Mononuclear cell (primary cell): ENCODE data around the gene TNFRSF1B. TPM values are rescaled to one million over a fixed set of nuclear protein-coding genes. Genes with fewer than 3 reads are reported as not detected.

Source experiments
- H3K27me3 ChIP-seq: 2 replicates; pipeline ENCODE4 v1.6.0; 2011; ENCODE audit warnings: low read length, control low read depth; ENCODE audit not compliant: insufficient read depth
- H3K4me1 ChIP-seq: 2 replicates; pipeline ENCODE4 v1.5.1; 2011; ENCODE audit warnings: mild to moderate bottlenecking, low read length, control low read depth; ENCODE audit not compliant: insufficient read depth
- H3K4me3 ChIP-seq: 2 replicates; pipeline ENCODE4 v1.5.1; 2011; ENCODE audit warnings: mild to moderate bottlenecking, low read length, moderate library complexity
- H3K9me3 ChIP-seq: 2 replicates; pipeline ENCODE4 v1.5.1; 2011; ENCODE audit warnings: low read depth, mild to moderate bottlenecking, control low read depth, low read length
- total RNA-seq: library from RNA; depleted of rRNA; stranded (reverse); fragments of >200 nt; gene quantifications from one replicate; pipeline ENCODE4 v1.2.3, GENCODE V29; 2012

TNFRSF1B gene
- 210 TPM for total RNA-seq

DNA sequence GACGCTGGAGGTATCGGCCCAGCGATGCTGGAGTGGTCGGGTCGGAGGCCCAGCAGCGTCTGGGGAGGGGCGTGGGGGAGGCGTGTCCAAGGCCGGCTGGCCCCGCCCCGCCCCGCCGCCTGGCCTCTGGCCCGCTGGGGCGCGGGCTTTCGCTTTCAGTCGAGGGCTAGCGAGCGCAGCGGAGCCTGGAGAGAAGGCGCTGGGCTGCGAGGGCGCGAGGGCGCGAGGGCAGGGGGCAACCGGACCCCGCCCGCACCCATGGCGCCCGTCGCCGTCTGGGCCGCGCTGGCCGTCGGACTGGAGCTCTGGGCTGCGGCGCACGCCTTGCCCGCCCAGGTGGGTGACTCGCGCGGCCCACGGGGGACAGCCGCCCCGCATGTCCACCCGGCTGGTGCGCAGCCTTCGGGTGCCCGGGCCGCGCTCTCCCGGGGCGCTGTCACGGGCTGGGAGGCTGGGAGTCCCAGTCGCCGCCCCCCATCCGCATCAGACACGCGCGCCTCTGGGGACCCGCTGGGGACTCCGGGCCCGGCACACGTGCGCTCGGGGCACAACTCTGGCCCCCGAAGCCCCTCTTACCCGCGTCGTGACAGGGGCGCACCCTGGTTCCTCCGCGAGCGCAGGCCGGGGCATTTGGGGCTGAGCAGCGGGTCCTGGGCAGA, at the start of gene TNFRSF1B:
Gene TNFRSF1B (plus strand): TSS at position 158 of the 659 bp plus-strand sequence. CDS start 101 bp downstream, at position 259.
- no peaks in the 10 kb centered on the region for H3K9me3 ChIP-seq
- peaks cover 91% of the 10 kb centered on the region for H3K4me1 ChIP-seq
- H3K4me3 ChIP-seq, result peak within 1 kb of the TSS; percentile 90
- H3K27me3 ChIP-seq, result no peaks in the 10 kb centered on the region

DNA sequence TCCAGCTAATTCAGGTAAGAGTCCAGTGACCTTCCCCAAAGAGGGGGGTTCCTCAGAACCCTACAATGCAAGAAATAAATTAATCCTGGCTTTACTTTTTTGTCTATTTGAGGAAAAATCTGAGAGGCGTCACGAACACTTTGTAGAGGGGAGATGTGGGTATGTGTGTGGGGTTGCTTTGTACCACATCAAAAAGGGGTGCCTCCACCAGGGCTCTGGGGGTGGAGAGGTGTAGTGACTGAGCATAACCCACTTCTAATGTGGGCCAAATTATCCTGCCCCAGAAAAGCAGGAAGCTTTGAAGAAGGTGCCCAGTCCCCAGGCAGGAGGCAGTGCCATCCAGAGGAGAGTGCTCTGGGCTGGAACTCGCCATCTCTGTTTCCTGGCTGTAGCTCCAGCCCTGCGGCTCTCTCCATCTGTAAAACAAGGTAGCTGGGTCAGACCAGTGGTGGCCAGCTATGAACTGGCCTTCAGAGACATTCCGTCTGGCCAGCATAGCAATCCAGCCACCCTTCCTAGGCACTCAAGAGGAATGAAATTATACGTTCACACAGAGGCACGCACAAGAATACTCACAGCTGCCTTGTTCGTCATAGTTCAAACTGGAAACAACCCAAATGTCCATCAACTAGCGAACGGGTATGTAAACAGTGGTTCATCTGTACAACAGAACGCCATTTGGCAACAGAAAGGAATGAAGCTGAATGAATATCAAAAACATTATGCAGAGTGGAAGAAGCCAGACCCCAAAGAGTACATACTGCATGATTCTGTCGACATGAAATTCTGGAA, 45.4 kb upstream of the TNFRSF1B start:
- H3K4me3 ChIP-seq, result no peak overlapping the region
- H3K4me1 ChIP-seq, result peaks cover 16% of the 10 kb centered on the region
- H3K9me3 ChIP-seq, result no peaks in the 10 kb centered on the region
- no peaks in the 10 kb centered on the region for H3K27me3 ChIP-seq

DNA sequence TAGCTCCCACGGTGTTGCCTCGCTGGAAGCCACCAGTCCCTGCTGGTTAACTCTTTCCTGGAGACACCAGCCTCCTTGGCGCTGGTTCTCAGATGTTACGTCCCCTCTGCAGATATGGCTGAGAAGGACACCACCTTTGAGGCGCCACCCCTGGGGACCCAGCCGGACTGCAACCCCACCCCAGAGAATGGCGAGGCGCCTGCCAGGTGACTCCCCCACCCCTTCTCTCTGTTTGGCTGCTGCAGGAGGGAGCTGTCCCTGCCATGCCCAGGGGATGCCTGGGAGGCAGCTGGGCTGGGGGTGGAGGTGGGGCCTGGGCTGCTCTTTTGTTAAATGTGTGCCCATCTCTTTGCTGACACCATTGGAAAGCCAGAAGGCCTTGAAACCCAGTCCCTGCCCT, 43.6 kb upstream of the TNFRSF1B start:
- no peaks in the 10 kb centered on the region for H3K27me3 ChIP-seq
- no peaks in the 10 kb centered on the region for H3K9me3 ChIP-seq
- H3K4me3 ChIP-seq, result no peak overlapping the region
- H3K4me1 ChIP-seq, result peaks cover 34% of the 10 kb centered on the region

DNA sequence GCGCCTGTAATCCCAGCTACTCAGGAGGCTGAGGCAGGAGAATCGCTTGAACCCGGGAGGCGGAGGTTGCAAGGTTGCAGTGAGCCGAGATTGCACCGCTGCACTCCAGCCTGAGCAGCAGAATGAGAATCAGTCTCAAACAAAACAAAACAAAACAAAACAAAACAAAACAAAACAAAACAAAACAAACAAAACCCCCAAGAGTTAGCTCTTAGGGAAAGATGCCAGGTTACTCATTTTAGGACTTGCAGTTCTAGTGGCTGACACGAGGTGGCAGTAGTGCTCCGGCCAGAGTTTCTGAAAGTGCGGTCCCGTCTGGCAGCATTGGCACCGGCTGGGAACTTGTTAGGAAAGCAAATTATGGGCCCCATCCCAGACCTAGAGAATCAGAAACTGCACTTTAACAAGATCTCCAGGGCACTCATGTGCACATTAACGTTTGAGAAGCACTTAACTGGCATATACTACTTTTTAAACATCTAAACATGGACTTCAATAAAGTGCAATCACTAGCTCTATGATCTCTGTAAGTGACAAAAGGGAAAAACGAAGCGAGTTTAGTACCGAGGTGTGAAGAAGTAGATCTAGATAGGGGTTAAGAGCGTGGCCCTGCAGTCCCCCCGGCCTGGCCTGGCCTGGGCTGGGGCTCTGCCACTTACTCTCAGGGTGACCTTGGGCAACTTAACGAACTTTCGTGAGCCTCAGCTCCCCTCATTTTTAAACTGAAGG, 41.9 kb upstream of the TNFRSF1B start:
- Histone ChIP-seq H3K4me3 (no peak overlapping the region), H3K9me3 (no peaks in the 10 kb centered on the region), H3K27me3 (no peaks in the 10 kb centered on the region), H3K4me1 (peaks cover 34% of the 10 kb centered on the region)

DNA sequence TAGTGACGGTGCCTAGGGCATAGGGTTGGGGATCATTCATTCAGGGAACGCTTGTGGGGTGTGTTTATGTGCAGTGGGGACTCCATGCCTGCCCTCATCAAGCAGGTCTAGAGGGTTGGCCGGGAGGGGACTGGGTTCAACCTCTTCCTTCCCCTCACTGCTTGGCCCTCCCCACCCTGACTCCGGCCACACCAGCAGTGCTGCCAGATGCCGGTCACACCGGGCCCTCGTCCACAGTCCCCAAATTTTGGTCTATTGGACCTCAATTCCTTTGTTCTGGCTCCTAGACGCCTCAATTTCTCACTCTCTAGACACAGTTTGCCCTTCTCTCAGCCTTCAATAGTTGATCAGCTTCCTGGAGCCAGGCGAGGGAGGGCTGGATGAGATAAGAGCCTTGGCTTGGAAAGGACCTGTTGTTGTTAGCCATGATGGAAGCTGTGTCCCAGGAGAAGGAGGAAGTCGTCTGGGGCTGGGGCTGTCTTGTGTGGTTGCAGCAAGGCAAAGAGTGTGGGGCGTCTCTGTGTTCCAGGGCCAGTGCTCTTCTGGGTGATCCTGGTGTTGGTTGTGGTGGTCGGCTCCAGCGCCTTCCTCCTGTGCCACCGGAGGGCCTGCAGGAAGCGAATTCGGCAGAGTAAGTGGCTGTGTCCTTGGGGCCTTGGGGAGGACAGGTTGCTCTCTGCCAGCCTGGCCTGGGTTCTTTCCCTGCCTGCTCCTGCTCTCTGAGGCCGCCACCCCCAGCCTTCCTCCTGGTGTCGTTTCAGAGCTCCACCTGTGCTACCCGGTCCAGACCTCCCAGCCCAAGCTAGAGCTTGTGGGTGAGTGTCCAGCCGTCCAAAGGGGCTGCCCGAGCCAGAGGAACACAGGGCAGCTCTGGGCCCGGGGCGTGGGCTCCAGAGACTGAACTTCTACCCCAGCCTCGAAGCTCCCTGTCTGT, 41.1 kb upstream of the TNFRSF1B start:
- Histone ChIP-seq H3K27me3 (no peaks in the 10 kb centered on the region), H3K4me1 (peaks cover 39% of the 10 kb centered on the region), H3K4me3 (no peak overlapping the region), H3K9me3 (no peaks in the 10 kb centered on the region)

DNA sequence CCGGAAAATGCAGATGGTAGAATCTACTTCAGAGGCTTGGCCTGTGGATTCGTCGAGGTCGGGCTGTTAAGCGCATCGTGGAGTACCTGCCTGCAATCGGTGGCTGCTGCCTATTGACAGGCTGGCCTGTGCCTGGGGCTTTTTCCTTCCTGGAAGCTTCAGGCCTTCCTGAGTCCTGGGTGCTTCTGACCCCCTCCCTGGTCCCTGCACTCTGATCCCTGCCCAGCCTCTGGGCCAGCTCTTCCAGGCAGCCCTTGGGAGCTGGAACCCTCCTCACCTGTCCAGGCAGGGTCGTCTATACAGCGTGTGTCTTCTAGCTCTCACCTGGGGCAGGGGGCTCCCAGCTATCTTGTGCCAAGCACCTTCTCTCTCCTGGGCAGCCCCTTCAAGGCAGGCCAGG, 40.0 kb upstream of the TNFRSF1B start:
- H3K4me3 ChIP-seq, result no peak overlapping the region
- peaks cover 49% of the 10 kb centered on the region for H3K4me1 ChIP-seq
- H3K27me3 ChIP-seq, result no peaks in the 10 kb centered on the region
- H3K9me3 ChIP-seq, result no peaks in the 10 kb centered on the region

DNA sequence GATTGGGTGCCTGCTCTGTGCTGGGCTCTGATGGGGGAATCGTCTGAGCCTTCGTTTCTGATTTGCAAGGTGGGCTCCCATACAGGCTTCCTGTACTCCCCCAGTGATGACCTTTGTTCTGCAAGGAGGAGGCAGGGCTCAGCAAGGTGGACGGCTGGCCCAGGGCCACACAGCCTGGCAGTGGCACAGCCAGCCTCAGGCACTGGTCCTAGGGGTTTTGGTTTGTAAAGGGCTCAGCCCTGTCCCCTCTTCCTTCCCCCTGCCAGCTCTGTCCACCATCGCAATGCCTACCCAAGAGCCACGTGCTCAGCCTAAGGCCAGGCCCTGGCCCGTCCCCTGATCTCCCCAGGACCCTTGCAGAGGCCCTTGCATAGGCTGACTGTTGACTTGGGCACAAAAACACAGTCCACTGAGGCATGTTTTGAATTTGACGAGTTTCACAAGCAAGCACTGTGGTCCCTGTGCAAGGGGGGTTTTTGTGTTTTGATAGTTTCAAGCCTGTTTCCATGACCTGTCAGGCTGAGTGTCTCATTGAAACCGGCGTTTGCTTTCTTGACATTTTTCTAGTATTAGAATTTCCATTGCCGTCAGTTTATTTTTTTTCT, 39.5 kb upstream of the TNFRSF1B start:
- Histone ChIP-seq H3K9me3 (no peaks in the 10 kb centered on the region), H3K4me3 (no peak overlapping the region), H3K27me3 (no peaks in the 10 kb centered on the region), H3K4me1 (peaks cover 55% of the 10 kb centered on the region)

DNA sequence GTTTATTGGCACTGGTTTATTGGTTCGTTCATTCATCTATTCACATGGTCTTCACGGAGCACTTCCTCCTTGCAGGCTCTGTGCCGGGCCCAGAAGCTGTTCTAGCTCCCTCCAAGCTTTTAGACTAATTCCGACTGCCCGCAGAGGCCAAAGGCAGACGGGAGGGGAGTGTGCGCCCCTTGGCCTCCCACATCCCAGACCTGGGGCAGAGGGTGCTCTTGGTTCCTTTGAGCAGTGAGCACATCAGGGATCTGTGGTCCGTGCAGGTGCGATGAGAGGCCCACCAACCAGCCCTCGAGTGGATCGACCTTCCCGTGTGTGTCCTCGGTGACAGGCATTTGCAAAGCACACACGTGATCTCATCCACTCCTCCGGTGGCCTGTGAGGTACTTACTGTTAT, 38.7 kb upstream of the TNFRSF1B start:
- peaks cover 63% of the 10 kb centered on the region for H3K4me1 ChIP-seq

DNA sequence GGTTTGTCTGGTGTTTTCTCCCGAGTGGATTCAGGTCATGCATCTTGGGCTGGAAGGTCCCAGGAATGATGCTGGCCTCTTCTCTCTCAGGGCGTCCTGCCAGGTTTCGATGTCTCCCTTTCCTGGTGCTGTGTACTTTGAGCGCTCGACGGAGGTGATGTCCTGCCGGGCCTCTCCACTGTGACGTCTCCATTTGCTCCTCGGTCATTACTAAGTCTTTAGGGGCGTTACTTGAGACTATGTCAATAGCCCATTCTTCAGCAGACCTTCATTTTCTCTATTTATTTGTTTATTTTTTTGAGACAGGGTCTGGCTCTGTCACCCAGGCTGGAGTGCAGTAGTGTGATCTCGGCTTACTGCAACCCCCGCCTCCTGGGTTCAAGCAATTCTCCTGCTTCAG, 37.2 kb upstream of the TNFRSF1B start:
- Histone ChIP-seq H3K4me1 (peaks cover 78% of the 10 kb centered on the region), H3K4me3 (no peak overlapping the region), H3K9me3 (no peaks in the 10 kb centered on the region), H3K27me3 (no peaks in the 10 kb centered on the region)

More for the DNA sequence above, 38.7 kb upstream of the TNFRSF1B start:
- no peaks in the 10 kb centered on the region for H3K9me3 ChIP-seq
- no peaks in the 10 kb centered on the region for H3K27me3 ChIP-seq
- no peak overlapping the region for H3K4me3 ChIP-seq

DNA sequence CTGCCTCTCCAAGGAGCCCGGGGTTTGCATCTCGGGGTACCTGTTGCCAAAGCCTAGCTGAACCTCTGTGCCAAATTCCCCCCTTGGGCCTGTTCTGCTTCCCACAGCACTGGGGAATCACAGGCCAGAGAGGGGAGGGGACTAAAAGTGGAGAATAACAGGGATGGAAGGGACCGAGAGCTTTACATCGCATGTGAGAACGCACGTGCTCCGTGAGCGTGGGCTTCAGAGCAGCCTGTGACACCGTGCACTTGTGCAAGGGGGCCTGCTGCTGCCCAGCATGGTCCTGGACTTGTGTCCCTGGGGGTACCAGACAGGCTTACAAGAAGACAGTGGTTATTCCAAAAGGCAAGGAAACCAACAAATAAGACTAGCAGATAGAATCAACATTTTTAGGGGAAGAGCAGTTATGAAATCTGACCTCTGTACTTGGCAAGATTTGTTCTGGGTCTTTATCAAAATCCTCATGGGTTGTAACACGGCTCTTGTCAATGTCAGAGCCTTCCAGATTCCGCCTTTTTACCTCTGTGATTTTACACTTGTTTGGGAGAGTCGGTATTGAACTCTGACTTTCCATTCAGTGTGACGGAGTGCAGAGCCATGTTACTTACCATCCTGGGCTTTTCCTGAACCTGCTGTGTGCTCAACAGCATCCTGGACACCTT, 36.2 kb upstream of the TNFRSF1B start:
- Histone ChIP-seq H3K9me3 (no peaks in the 10 kb centered on the region), H3K4me1 (peaks cover 72% of the 10 kb centered on the region), H3K27me3 (no peaks in the 10 kb centered on the region), H3K4me3 (no peak overlapping the region)

DNA sequence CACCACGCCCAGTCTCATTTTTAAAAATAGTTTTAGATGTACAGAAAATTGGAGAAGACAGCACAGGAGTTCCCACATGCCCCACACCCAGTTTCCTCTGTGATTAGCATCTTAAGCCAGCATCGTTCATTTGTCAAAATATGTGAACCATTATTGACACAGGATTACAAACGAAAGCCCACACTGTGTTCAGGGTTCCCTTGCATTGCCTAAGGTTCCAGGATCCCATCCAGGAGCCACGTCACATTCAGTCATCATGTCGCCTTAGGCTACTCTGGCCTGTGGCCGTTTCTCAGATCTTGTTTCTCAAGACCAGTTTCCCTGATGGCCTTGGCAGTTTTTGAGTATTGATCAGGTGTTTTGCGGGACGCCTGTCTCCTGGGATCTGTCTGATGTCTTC, 34.7 kb upstream of the TNFRSF1B start:
- Histone ChIP-seq H3K9me3 (no peaks in the 10 kb centered on the region), H3K4me1 (peaks cover 57% of the 10 kb centered on the region), H3K27me3 (no peaks in the 10 kb centered on the region), H3K4me3 (no peak overlapping the region)

DNA sequence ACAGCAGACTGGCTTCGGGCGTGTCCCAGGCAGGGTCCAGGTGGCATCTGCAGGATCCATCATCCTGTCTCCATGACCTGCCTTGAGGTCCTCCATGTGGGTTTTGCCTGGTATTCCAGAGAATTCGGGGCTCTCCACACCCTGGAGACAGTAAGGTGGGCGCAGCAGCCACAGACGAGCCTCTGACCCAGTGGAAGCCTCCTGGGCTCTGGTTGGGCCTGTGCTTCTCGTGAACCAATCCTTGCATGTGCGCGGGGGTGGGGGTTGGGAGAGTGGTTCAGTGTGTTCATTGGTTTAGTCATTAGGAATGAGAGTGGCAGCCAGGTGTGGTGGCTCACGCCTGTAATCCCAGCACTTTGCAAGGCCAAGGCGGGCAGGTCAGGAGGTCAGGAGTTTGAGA, 32.1 kb upstream of the TNFRSF1B start:
- no peak overlapping the region for H3K4me3 ChIP-seq
- H3K27me3 ChIP-seq, result no peaks in the 10 kb centered on the region
- H3K4me1 ChIP-seq, result peaks cover 50% of the 10 kb centered on the region
- H3K9me3 ChIP-seq, result no peaks in the 10 kb centered on the region

DNA sequence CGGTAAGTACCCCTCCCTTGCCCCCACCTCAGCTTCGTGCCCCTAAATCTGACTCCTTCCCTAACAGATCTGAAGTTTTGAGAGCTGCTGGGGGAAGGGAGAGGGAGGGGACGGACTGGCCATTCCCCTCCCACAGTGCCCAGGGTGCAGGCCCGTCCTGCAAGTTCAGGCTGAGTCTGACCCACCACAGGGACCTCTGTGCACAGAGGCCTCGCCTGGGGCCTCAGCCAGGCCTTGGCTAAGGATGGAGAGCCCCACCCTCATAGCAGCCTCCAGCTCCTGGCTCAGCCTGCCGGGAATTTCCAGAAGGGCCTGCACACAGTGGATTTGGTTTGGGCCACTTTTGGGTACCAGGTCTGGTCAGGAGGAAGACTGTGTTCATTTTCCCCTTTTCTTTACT, 31.2 kb upstream of the TNFRSF1B start:
- H3K9me3 ChIP-seq, result no peaks in the 10 kb centered on the region
- H3K4me1 ChIP-seq, result peaks cover 54% of the 10 kb centered on the region
- no peak overlapping the region for H3K4me3 ChIP-seq
- H3K27me3 ChIP-seq, result no peaks in the 10 kb centered on the region
